IMR-90 (cell line): ENCODE results near the gene OR2A12. TPM values are rescaled to one million over a fixed set of nuclear protein-coding genes. Genes with fewer than 3 reads are reported as not detected.

Experiments used
- ATAC-seq: fragments of 200-7000 bp; cut with Tn5 transposase; 2 replicates; pipeline ENCODE4 v1.9.1; 2020; ENCODE audit warnings: low read depth, mild to moderate bottlenecking, moderate library complexity
- BruUV-seq: library from RNA; stranded (reverse); fragments of 400-500 nt; replicated peaks from 2 replicates; lab custom pipeline; 2021; lab: Mats Ljungman, UMichigan
- CTCF ChIA-PET: fragments of 300-600 bp; formaldehyde crosslinking; extraction: SDS; loops from one replicate; lab custom pipeline; 2021; ENCODE audit warnings: antibody characterized with exemption; lab: Yijun Ruan, JAX
- POLR2A ChIA-PET: fragments of 300-600 bp; sonication (Branson Sonifier 250); formaldehyde crosslinking; loops from one replicate; lab custom pipeline; 2022; ENCODE audit warnings: antibody characterized with exemption; ENCODE audit not compliant: unreplicated experiment; lab: Charles Lee
- DNase-seq: peaks from one replicate; pipeline ENCODE4 v3.0.0; 2013
- H2AFZ ChIP-seq: replicated peaks from 2 replicates; pipeline ENCODE3; 2013; ENCODE audit warnings: low read length, mild to moderate bottlenecking; ENCODE audit not compliant: poor library complexity
- H2AK5ac ChIP-seq: 2 replicates; pipeline ENCODE4 v1.6.1; 2013; ENCODE audit warnings: low read depth, low read length, inconsistent platforms
- H2AK9ac ChIP-seq: replicated peaks from 2 replicates; pipeline ENCODE3; 2013; ENCODE audit warnings: mild to moderate bottlenecking, low read depth, low read length, moderate library complexity; ENCODE audit not compliant: poor library complexity
- H2BK120ac ChIP-seq: 2 replicates; pipeline ENCODE4 v1.6.1; 2013; ENCODE audit warnings: low read depth, low read length, inconsistent platforms
- H2BK15ac ChIP-seq: 3 replicates; pipeline ENCODE4 v1.6.1; 2013; ENCODE audit warnings: low read depth, low read length, inconsistent platforms
- H2BK20ac ChIP-seq: 2 replicates; pipeline ENCODE4 v1.6.1; 2013; ENCODE audit warnings: low read depth, mild to moderate bottlenecking, inconsistent platforms, low read length, moderate library complexity
- H2BK5ac ChIP-seq: 2 replicates; pipeline ENCODE4 v1.6.1; 2013; ENCODE audit warnings: mild to moderate bottlenecking, low read depth, low read length, inconsistent platforms; ENCODE audit not compliant: poor library complexity, severe bottlenecking
- H3K14ac ChIP-seq: replicated peaks from 2 replicates; pipeline ENCODE4 v1.6.1; 2013; ENCODE audit warnings: low read depth, low read length, inconsistent platforms
- H3K18ac ChIP-seq: 2 replicates; pipeline ENCODE4 v1.6.1; 2013; ENCODE audit warnings: low read depth, low read length, control low read depth
- H3K23ac ChIP-seq: 2 replicates; pipeline ENCODE4 v1.6.1; 2013; ENCODE audit warnings: low read depth, low read length, inconsistent platforms
- H3K27ac ChIP-seq: 2 replicates; pipeline ENCODE4 v1.5.1; 2013; ENCODE audit warnings: mild to moderate bottlenecking, control low read depth, low read length; ENCODE audit not compliant: insufficient read depth
- H3K27me3 ChIP-seq: 2 replicates; pipeline ENCODE4 v1.6.1; 2013; ENCODE audit warnings: low read length; ENCODE audit not compliant: control insufficient read depth, insufficient read depth
- H3K36me3 ChIP-seq: 2 replicates; pipeline ENCODE4 v1.6.1; 2013; ENCODE audit warnings: low read length, mixed read lengths; ENCODE audit not compliant: control insufficient read depth, insufficient read depth
- H3K4ac ChIP-seq: 2 replicates; pipeline ENCODE4 v1.6.1; 2013; ENCODE audit warnings: low read depth, low read length, inconsistent platforms
- H3K4me1 ChIP-seq: 2 replicates; pipeline ENCODE4 v1.6.1; 2013; ENCODE audit warnings: low read length, mixed read lengths; ENCODE audit not compliant: control insufficient read depth, insufficient read depth
- H3K4me2 ChIP-seq: 2 replicates; pipeline ENCODE4 v1.6.1; 2013; ENCODE audit warnings: low read depth, mild to moderate bottlenecking, control low read depth, low read length, moderate library complexity
- H3K4me3 ChIP-seq: 2 replicates; pipeline ENCODE4 v1.5.1; 2013; ENCODE audit warnings: low read depth, mild to moderate bottlenecking, control low read depth, low read length, moderate library complexity; ENCODE audit not compliant: insufficient read depth
- H3K56ac ChIP-seq: 2 replicates; pipeline ENCODE4 v1.6.1; 2013; ENCODE audit warnings: low read length, inconsistent platforms; ENCODE audit not compliant: insufficient read depth; ENCODE audit errors: extremely low read depth
- H3K79me1 ChIP-seq, 2 experiments: 2 replicates each; pipeline ENCODE4 v1.6.1; 2013; ENCODE audit warnings: low read length in 2 of 2, inconsistent platforms in 1 of 2, low read depth in 1 of 2
- H3K9ac ChIP-seq: 2 replicates; pipeline ENCODE4 v1.6.1; 2013; ENCODE audit warnings: low read depth, low read length, control low read depth
- H3K9me1 ChIP-seq: 2 replicates; pipeline ENCODE4 v1.6.1; 2013; ENCODE audit warnings: low read length, inconsistent platforms; ENCODE audit not compliant: insufficient read depth
- H3K9me3 ChIP-seq: 2 replicates; pipeline ENCODE4 v1.6.1; 2013; ENCODE audit warnings: low read length; ENCODE audit not compliant: control insufficient read depth, insufficient read depth
- H4K20me1 ChIP-seq: 2 replicates; pipeline ENCODE4 v1.6.1; 2013; ENCODE audit warnings: low read length, inconsistent platforms; ENCODE audit not compliant: insufficient read depth
- H4K5ac ChIP-seq: 2 replicates; pipeline ENCODE4 v1.6.1; 2013; ENCODE audit warnings: mild to moderate bottlenecking, low read depth, low read length, control low read depth
- H4K8ac ChIP-seq, 2 experiments: 2 replicates each; pipeline ENCODE4 v1.6.1; 2013; ENCODE audit warnings: low read depth in 2 of 2, low read length in 2 of 2, control low read depth in 1 of 2, inconsistent platforms in 1 of 2
- H4K91ac ChIP-seq: 2 replicates; pipeline ENCODE4 v1.6.1; 2013; ENCODE audit warnings: low read depth, low read length, inconsistent platforms; ENCODE audit not compliant: insufficient read depth
- CEBPB ChIP-seq: IDR thresholded peaks from 2 replicates; pipeline ENCODE4 v1.6.1; 2012; ENCODE audit warnings: low read depth, low read length, improper control_type of control experiment
- CHD1 ChIP-seq: IDR thresholded peaks from 2 replicates; pipeline ENCODE4 v1.6.1; 2012; ENCODE audit warnings: low read depth, low read length, improper control_type of control experiment
- FOS ChIP-seq: fragments of 150-350 bp; IDR thresholded peaks from 2 replicates; pipeline ENCODE4 v1.6.1; 2016; ENCODE audit warnings: low read depth, low read length
- MAFK ChIP-seq: IDR thresholded peaks from 2 replicates; pipeline ENCODE4 v1.6.1; 2012; ENCODE audit warnings: low read depth, low read length, improper control_type of control experiment
- MAZ ChIP-seq: IDR thresholded peaks from 2 replicates; pipeline ENCODE4 v1.6.1; 2012; ENCODE audit warnings: low read depth, mild to moderate bottlenecking, low read length, improper control_type of control experiment, moderate library complexity, borderline replicate concordance
- MXI1 ChIP-seq: IDR thresholded peaks from 2 replicates; pipeline ENCODE4 v1.6.1; 2012; ENCODE audit warnings: low read depth, mild to moderate bottlenecking, low read length, moderate library complexity, borderline replicate concordance
- RCOR1 ChIP-seq: IDR thresholded peaks from 2 replicates; pipeline ENCODE4 v1.6.1; 2012; ENCODE audit warnings: mild to moderate bottlenecking, low read length, improper control_type of control experiment; ENCODE audit not compliant: insufficient replicate concordance
- RFX5 ChIP-seq: IDR thresholded peaks from 2 replicates; pipeline ENCODE4 v1.8.0; 2012; ENCODE audit warnings: low read depth, mild to moderate bottlenecking, low read length, moderate library complexity
- SMC3 ChIP-seq: fragments of 150-350 bp; IDR thresholded peaks from 2 replicates; pipeline ENCODE4 v1.6.1; 2016; ENCODE audit warnings: low read depth, mild to moderate bottlenecking, antibody characterized with exemption, low read length, moderate library complexity
- WGBS, 2 experiments: methylation state at CpG; one replicate each; pipeline versions ENCODE4 v1.1.5 to v1.1.7; 2013; ENCODE audit warnings: missing lambda C conversion rate in 2 of 2; ENCODE audit not compliant: insufficient read length in 1 of 2; ENCODE audit errors: extremely low coverage in 2 of 2; 5-methylcytosine and 5-hydroxymethylcytosine counted together
- dilution Hi-C: fragments of 300-500 bp; cut with HindIII; formaldehyde crosslinking; loops from one replicate; pipeline ENCODE4 v1.14.3; 2018; ENCODE audit warnings: low sequenced_read_pairs; ENCODE audit not compliant: unreplicated experiment
- in situ Hi-C: fragments of 300-500 bp; cut with MboI; formaldehyde crosslinking; loops from 3 replicates; pipeline ENCODE4 v1.14.3; 2019; ENCODE audit warnings: low sequenced_read_pairs, inconsistent platforms, mixed read lengths
- intact Hi-C: fragments of 100-400 bp; cut with micrococcal nuclease; formaldehyde crosslinking; loops from 2 replicates; pipeline ENCODE4 v1.10.0; 2022
- polyA plus RNA-seq, 3 experiments: library from polyadenylated mRNA; depleted of rRNA; stranded (reverse); fragments of >200 nt; gene quantifications; 2 replicates each; pipeline ENCODE4 v1.2.3, GENCODE V29; 2012; ENCODE audit warnings: low replicate concordance in 1 of 3
- total RNA-seq: library from RNA; depleted of rRNA; stranded (reverse); fragments of >200 nt; gene quantifications from 2 replicates; pipeline ENCODE4 v1.2.3, GENCODE V29; 2012
- TF ChIP-seq, protein P1 (sequence below): conservative IDR thresholded peaks from 2 replicates; pipeline ENCODE4 v1.5.1; 2012; ENCODE audit warnings: mild to moderate bottlenecking, low read depth, low read length, improper control_type of control experiment

OR2A12 gene
- total and polyA plus RNA-seq, 2 of the 4 experiments (the other 2 are of a cell fraction): not detected

DNA sequence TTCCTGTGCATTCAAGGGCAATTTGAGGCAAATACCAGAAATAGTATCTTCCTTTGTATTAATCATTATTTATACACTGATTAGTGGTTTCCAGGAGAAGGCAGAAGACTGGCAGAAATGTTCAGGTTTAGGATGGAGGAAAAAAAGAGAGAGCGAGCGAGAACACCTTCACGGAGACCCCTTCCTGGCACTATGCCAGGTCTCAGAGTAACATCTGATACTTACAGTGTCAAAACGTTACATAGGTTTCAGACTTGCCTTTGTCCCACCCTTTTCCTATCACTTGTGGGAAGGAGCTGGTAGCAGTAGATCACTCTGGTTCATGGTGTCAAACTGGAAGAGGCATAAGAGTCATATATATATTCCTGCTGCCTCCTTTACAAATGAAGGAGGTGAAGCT lies 652 bp downstream of the OR2A12 start:
- no peaks in the 10 kb centered on the region for H3K36me3 ChIP-seq
- H4K5ac ChIP-seq: no peak overlapping the region
- no peak overlapping the region for H2AK9ac ChIP-seq
- no peak overlapping the region for H3K9ac ChIP-seq
- H2AFZ ChIP-seq: no peak overlapping the region
- no peak overlapping the region for H2BK20ac ChIP-seq
- no peaks in the 10 kb centered on the region for H3K4me1 ChIP-seq
- H3K9me1 ChIP-seq: no peaks in the 10 kb centered on the region
- H3K23ac ChIP-seq: no peak overlapping the region
- dilution Hi-C loops: no loop called here
- POLR2A ChIA-PET: no interaction called here
- H2BK120ac ChIP-seq: no peak overlapping the region
- no peak overlapping the region for H4K91ac ChIP-seq
- H3K9me3 ChIP-seq: no peaks in the 10 kb centered on the region
- no peak overlapping the region for H3K56ac ChIP-seq
- ATAC-seq: no peak
- intact Hi-C loops: no loop called here
- no peak overlapping the region for H3K4ac ChIP-seq
- in situ Hi-C loops: no loop called here
- no peaks in the 10 kb centered on the region for H3K27me3 ChIP-seq
- H3K18ac ChIP-seq: no peak overlapping the region
- no peak overlapping the region for H4K8ac ChIP-seq
- no TSS peak for BruUV-seq
- DNase-seq: no peak
- H2BK15ac ChIP-seq: no peak overlapping the region
- H2BK5ac ChIP-seq: no peak overlapping the region
- H3K79me1 ChIP-seq: no peaks in the 10 kb centered on the region
- TF ChIP-seq RCOR1: no peak
- TF ChIP-seq MAFK: no peak
- no peak for TF ChIP-seq CEBPB
- no peak for TF ChIP-seq MAZ
- TF ChIP-seq, protein P1, sequence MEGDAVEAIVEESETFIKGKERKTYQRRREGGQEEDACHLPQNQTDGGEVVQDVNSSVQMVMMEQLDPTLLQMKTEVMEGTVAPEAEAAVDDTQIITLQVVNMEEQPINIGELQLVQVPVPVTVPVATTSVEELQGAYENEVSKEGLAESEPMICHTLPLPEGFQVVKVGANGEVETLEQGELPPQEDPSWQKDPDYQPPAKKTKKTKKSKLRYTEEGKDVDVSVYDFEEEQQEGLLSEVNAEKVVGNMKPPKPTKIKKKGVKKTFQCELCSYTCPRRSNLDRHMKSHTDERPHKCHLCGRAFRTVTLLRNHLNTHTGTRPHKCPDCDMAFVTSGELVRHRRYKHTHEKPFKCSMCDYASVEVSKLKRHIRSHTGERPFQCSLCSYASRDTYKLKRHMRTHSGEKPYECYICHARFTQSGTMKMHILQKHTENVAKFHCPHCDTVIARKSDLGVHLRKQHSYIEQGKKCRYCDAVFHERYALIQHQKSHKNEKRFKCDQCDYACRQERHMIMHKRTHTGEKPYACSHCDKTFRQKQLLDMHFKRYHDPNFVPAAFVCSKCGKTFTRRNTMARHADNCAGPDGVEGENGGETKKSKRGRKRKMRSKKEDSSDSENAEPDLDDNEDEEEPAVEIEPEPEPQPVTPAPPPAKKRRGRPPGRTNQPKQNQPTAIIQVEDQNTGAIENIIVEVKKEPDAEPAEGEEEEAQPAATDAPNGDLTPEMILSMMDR: no peak
- no peak for TF ChIP-seq FOS
- TF ChIP-seq SMC3: no peak
- TF ChIP-seq RFX5: no peak
- no peak for TF ChIP-seq CHD1
- TF ChIP-seq MXI1: no peak
- H3K4me2 ChIP-seq: no peak overlapping the region
- WGBS, 2 experiments: no CpG with 5 or more reads among the region's 4 CpGs
- H3K27ac ChIP-seq: no peak overlapping the region
- no peaks in the 10 kb centered on the region for H4K20me1 ChIP-seq
- H2AK5ac ChIP-seq: no peak overlapping the region
- no peak overlapping the region for H3K14ac ChIP-seq
- CTCF ChIA-PET: no interaction called here
- H3K4me3 ChIP-seq: no peak overlapping the region
